ENCODE data around the gene USP32.
A peak's percentile ranks its signal among the peaks of the same experiment; 100 is the strongest.
"Not testable (repeated sequence)": the region's sequence is repeated elsewhere in the genome, so short reads cannot be mapped to it uniquely, and the experiment has no call there.

USP32 gene

DNA sequence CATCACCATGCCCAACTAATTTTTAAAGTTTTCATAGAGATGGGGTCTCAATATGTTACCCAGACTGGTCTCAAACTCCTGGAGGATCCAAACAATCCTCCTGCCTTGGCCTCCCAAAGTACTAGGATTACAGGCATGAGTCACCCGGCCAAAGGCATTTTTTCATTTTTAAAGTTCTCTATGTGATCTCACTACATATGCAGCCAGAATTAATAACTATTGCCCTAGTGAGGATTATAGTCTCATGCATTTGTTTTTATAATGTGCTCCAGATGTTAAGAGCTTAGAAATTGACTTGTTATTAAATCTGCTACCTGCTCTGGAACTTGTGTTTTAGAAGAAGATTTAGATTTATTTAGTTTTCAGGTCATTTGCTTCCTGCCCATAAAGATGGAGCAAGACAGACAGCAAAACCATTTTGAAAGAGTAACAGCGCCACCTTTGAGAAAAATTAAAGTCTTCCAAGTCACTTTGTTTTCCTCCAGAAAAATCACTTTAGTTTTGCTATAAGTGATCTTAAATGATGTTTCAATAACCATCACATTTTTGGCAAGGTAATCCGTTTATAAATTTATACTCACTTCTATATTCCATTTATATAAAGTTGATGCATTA is 162.6 kb downstream of the USP32 start:
- H2AFZ ChIP-seq (ENCODE audit: low read depth, low read length, severe bottlenecking): no peak overlapping the region
- TF ChIP-seq EZH2phosphoT487 (conservative IDR thresholded peaks at IDR 0.05; ENCODE audit: low read length) (no peak), CTCF (IDR thresholded peaks at IDR 0.05; ENCODE audit: insufficient read depth, low read length, poor library complexity, severe bottlenecking) (peak; percentile 12)

DNA sequence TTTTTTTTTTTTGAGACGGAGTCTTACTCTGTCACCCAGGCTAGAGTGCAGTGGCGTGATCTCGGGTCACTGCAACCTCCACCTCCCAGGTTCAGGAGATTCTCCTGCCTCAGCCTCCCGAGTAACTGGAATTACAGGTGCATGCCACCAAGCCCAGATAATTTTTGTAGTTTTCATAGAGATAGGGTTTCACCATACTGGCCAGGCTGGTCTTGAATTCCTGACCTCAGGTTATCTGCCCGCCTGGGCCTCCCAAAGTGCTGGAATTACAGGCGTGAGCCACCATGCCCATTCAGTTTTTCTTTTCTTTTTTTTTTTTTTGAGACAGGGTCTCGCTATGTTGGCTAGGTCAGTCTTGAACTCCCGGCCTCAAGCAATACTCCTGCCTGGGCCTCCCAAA is 164.7 kb downstream of the USP32 start:
- H3K9me3 ChIP-seq (ENCODE audit: insufficient read depth, low read length); H3K27ac ChIP-seq (ENCODE audit: low read depth, low read length); H3K79me2 ChIP-seq (ENCODE audit: insufficient read depth, low read length); H3K36me3 ChIP-seq (ENCODE audit: low read length); H3K9ac ChIP-seq (ENCODE audit: low read length); H3K4me2 ChIP-seq (ENCODE audit: low read depth, low read length, poor library complexity, severe bottlenecking); H3K9me2 ChIP-seq (replicated peaks; ENCODE audit: insufficient read depth, low read length); H3K4me3 ChIP-seq (ENCODE audit: insufficient read depth, low read length, poor library complexity, severe bottlenecking); H3K27me3 ChIP-seq (ENCODE audit: low read length); H3F3A ChIP-seq (ENCODE audit: insufficient read depth); H2AFZ ChIP-seq (ENCODE audit: low read depth, low read length, severe bottlenecking); H4K20me1 ChIP-seq (ENCODE audit: low read depth, low read length): not testable (repeated sequence)

More for the DNA sequence above, 162.6 kb downstream of the USP32 start:
- Histone ChIP-seq H3K4me2 (ENCODE audit: low read depth, low read length, poor library complexity, severe bottlenecking) (no peak overlapping the region), H4K20me1 (ENCODE audit: low read depth, low read length) (no peaks in the 10 kb centered on the region), H3F3A (ENCODE audit: insufficient read depth) (no peaks in the 10 kb centered on the region), H3K9ac (ENCODE audit: low read length) (no peak overlapping the region), H3K4me3 (ENCODE audit: insufficient read depth, low read length, poor library complexity, severe bottlenecking) (no peak overlapping the region), H3K27me3 (ENCODE audit: low read length) (no peaks in the 10 kb centered on the region), H3K79me2 (ENCODE audit: insufficient read depth, low read length) (no peaks in the 10 kb centered on the region), H3K9me2 (replicated peaks; ENCODE audit: insufficient read depth, low read length) (no peaks in the 10 kb centered on the region), H3K36me3 (ENCODE audit: low read length) (no peaks in the 10 kb centered on the region), H3K9me3 (ENCODE audit: insufficient read depth, low read length) (no peaks in the 10 kb centered on the region), H3K27ac (ENCODE audit: low read depth, low read length) (no peak overlapping the region)

DNA sequence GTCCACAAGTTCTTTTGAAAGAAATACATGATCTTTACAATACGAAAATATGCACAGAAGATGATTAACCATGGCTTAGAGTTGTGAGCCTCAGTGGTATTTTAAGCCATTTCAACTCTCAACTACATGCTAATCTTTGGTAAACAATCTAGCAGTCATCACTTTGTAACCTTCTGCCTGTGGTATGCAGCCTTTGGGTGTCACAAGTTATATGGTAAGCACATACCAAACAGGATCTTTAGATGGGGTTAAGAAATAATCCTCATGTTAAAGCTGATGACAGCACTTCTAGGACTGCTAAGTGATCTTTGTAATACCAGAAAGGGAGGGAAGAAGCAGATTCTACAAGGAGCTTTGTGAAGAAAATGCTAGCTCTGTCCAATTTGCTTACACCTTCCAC is 167.9 kb downstream of the USP32 start:
- Histone ChIP-seq H4K20me1 (ENCODE audit: low read depth, low read length) (no peaks in the 10 kb centered on the region), H3K27me3 (ENCODE audit: low read length) (no peaks in the 10 kb centered on the region), H3K4me3 (ENCODE audit: insufficient read depth, low read length, poor library complexity, severe bottlenecking) (no peak overlapping the region), H2AFZ (ENCODE audit: low read depth, low read length, severe bottlenecking) (no peak overlapping the region), H3K9me2 (replicated peaks; ENCODE audit: insufficient read depth, low read length) (no peaks in the 10 kb centered on the region), H3K9me3 (ENCODE audit: insufficient read depth, low read length) (no peaks in the 10 kb centered on the region), H3K36me3 (ENCODE audit: low read length) (no peaks in the 10 kb centered on the region), H3K27ac (ENCODE audit: low read depth, low read length) (no peak overlapping the region), H3F3A (ENCODE audit: insufficient read depth) (no peaks in the 10 kb centered on the region), H3K4me2 (ENCODE audit: low read depth, low read length, poor library complexity, severe bottlenecking) (no peak overlapping the region), H3K9ac (ENCODE audit: low read length) (no peak overlapping the region), H3K79me2 (ENCODE audit: insufficient read depth, low read length) (no peaks in the 10 kb centered on the region)
- no peak for TF ChIP-seq CTCF (IDR thresholded peaks at IDR 0.05; ENCODE audit: insufficient read depth, low read length, poor library complexity, severe bottlenecking)
- no peak for TF ChIP-seq EZH2phosphoT487 (conservative IDR thresholded peaks at IDR 0.05; ENCODE audit: low read length)

DNA sequence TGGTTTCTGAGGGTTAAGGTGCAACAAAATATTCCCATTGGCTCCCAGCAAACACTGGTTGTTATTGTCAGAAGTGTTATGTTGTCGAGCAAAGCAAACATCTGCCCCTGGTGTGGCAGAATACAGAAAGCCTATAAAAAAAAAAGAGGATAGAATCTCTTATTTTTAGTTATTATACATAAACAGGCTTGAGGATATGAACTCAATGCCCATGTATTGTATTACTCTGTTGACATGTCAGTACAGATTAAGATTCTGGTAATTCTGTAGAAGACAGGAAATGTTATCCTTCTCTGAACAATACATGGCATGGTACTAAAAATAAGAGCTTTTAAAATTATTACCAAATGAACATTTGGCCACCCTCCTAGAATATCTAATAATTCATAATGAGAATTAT is 168.5 kb downstream of the USP32 start:
- Histone ChIP-seq H3K27ac (ENCODE audit: low read depth, low read length) (no peak overlapping the region), H3K9me3 (ENCODE audit: insufficient read depth, low read length) (no peaks in the 10 kb centered on the region), H3K9ac (ENCODE audit: low read length) (no peak overlapping the region), H3K9me2 (replicated peaks; ENCODE audit: insufficient read depth, low read length) (no peaks in the 10 kb centered on the region), H3K36me3 (ENCODE audit: low read length) (no peaks in the 10 kb centered on the region), H3K79me2 (ENCODE audit: insufficient read depth, low read length) (no peaks in the 10 kb centered on the region), H3K4me2 (ENCODE audit: low read depth, low read length, poor library complexity, severe bottlenecking) (no peak overlapping the region), H4K20me1 (ENCODE audit: low read depth, low read length) (no peaks in the 10 kb centered on the region), H3K4me3 (ENCODE audit: insufficient read depth, low read length, poor library complexity, severe bottlenecking) (no peak overlapping the region), H3F3A (ENCODE audit: insufficient read depth) (no peaks in the 10 kb centered on the region), H2AFZ (ENCODE audit: low read depth, low read length, severe bottlenecking) (no peak overlapping the region), H3K27me3 (ENCODE audit: low read length) (no peaks in the 10 kb centered on the region)
- TF ChIP-seq CTCF (IDR thresholded peaks at IDR 0.05; ENCODE audit: insufficient read depth, low read length, poor library complexity, severe bottlenecking) (no peak), EZH2phosphoT487 (conservative IDR thresholded peaks at IDR 0.05; ENCODE audit: low read length) (no peak)

DNA sequence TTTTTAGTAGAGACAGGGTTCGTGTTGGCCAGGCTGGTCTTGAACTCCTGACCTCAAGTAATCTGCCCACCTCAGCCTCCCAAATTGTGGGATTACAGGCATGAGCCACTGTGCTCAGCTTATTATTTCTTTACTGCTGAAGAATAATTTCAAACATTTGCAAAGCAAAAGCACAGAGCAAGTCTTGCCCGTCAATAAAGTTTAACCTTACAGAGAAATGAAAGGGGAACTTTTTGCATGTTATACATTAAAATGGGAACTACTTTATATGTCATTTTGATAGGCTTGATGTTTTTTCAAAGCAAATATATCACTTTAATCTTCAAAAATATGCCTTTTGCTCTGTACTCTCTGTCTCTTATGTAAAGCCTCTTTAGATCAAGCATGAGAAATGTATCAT is 173.2 kb downstream of the USP32 start:
- not testable (repeated sequence) for H3F3A ChIP-seq (ENCODE audit: insufficient read depth); H3K9ac ChIP-seq (ENCODE audit: low read length); H3K27me3 ChIP-seq (ENCODE audit: low read length)

DNA sequence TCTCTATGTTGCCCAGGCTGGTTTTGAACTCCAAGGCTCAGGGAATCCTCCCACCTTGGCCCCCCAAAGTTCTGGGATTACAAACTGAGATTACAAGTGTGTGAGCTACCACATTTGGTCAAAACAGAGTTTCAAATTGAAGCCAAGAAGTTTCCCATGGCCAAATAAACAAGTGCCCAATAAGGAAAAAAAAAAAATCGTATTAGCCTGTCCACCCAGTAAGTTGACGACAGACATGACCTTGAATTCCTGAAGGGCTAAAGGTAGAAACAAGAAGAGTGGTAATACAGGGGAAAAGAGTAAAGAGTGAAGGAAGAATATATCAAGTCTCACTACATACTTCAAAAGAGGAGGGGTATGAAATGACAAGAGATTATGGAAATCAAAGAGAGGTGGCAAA is 176.0 kb downstream of the USP32 start:
- H3K9ac ChIP-seq (ENCODE audit: low read length); H3K4me3 ChIP-seq (ENCODE audit: insufficient read depth, low read length, poor library complexity, severe bottlenecking); H3K9me3 ChIP-seq (ENCODE audit: insufficient read depth, low read length); H2AFZ ChIP-seq (ENCODE audit: low read depth, low read length, severe bottlenecking); H4K20me1 ChIP-seq (ENCODE audit: low read depth, low read length); H3K27ac ChIP-seq (ENCODE audit: low read depth, low read length); H3K27me3 ChIP-seq (ENCODE audit: low read length); H3F3A ChIP-seq (ENCODE audit: insufficient read depth); H3K36me3 ChIP-seq (ENCODE audit: low read length); H3K79me2 ChIP-seq (ENCODE audit: insufficient read depth, low read length); H3K4me2 ChIP-seq (ENCODE audit: low read depth, low read length, poor library complexity, severe bottlenecking); H3K9me2 ChIP-seq (replicated peaks; ENCODE audit: insufficient read depth, low read length): not testable (repeated sequence)

More for the DNA sequence above, 173.2 kb downstream of the USP32 start:
- H3K4me3 ChIP-seq (ENCODE audit: insufficient read depth, low read length, poor library complexity, severe bottlenecking); H4K20me1 ChIP-seq (ENCODE audit: low read depth, low read length); H2AFZ ChIP-seq (ENCODE audit: low read depth, low read length, severe bottlenecking); H3K9me3 ChIP-seq (ENCODE audit: insufficient read depth, low read length); H3K36me3 ChIP-seq (ENCODE audit: low read length); H3K9me2 ChIP-seq (replicated peaks; ENCODE audit: insufficient read depth, low read length); H3K4me2 ChIP-seq (ENCODE audit: low read depth, low read length, poor library complexity, severe bottlenecking); H3K27ac ChIP-seq (ENCODE audit: low read depth, low read length); H3K79me2 ChIP-seq (ENCODE audit: insufficient read depth, low read length): not testable (repeated sequence)

All from SU-DHL-6 (cell line).